OCI-LY3 (cell line): ENCODE results near the gene PLB1.

Experiments used
- H2AFZ ChIP-seq: fragments of 200-600, 300-600 bp; shearing (Covaris generic); 2 replicates; pipeline ENCODE4 v1.6.0; 2014; ENCODE audit warnings: antibody characterized with exemption, low read depth, low read length
- H3K27ac ChIP-seq: fragments of 200-600, 300-600 bp; sonication (generic); 2 replicates; pipeline ENCODE4 v1.5.1; 2014; ENCODE audit warnings: mild to moderate bottlenecking, low read length, moderate library complexity, mixed read lengths
- H3K27me3 ChIP-seq: fragments of 200-600, 300-600 bp; sonication (generic); 2 replicates; pipeline ENCODE4 v1.6.1; 2014; ENCODE audit warnings: low read depth, low read length, mixed read lengths
- H3K36me3 ChIP-seq: fragments of 200-600, 300-600 bp; sonication (generic); replicated peaks from 2 replicates; pipeline ENCODE3; 2014; ENCODE audit warnings: low read depth, low read length, mixed read lengths
- H3K4me1 ChIP-seq: fragments of 300-600, 200-600 bp; sonication (generic); 2 replicates; pipeline ENCODE4 v1.6.1; 2014; ENCODE audit warnings: low read length, mixed read lengths
- H3K4me2 ChIP-seq: fragments of 200-600, 300-600 bp; sonication (generic); 2 replicates; pipeline ENCODE4 v1.6.1; 2014; ENCODE audit warnings: low read length, mixed read lengths
- H3K4me3 ChIP-seq: fragments of 300-600, 200-600 bp; sonication (generic); 2 replicates; pipeline ENCODE4 v1.5.1; 2014; ENCODE audit warnings: antibody characterized with exemption, mild to moderate bottlenecking, low read length, moderate library complexity
- H3K79me2 ChIP-seq: fragments of 300-600, 200-600 bp; shearing (Covaris generic); 2 replicates; pipeline ENCODE4 v1.6.1; 2014; ENCODE audit warnings: mild to moderate bottlenecking, low read length, mixed read lengths
- H3K9ac ChIP-seq: fragments of 300-600, 200-600 bp; shearing (Covaris generic); 2 replicates; pipeline ENCODE4 v1.6.0; 2014; ENCODE audit warnings: mild to moderate bottlenecking, low read length, moderate library complexity
- H3K9me3 ChIP-seq: fragments of 200-600, 300-600 bp; shearing (Covaris generic); 2 replicates; pipeline ENCODE4 v1.6.1; 2014; ENCODE audit warnings: low read length, mixed read lengths; ENCODE audit not compliant: insufficient read depth
- H4K20me1 ChIP-seq: fragments of 200-600, 300-600 bp; sonication (generic); 2 replicates; pipeline ENCODE4 v1.6.1; 2016; ENCODE audit warnings: low read length, mixed read lengths; ENCODE audit not compliant: insufficient read depth
- CTCF ChIP-seq: fragments of 200-600, 300-600 bp; sonication (generic); IDR thresholded peaks from 2 replicates; pipeline ENCODE4 v1.5.1; 2014; ENCODE audit warnings: antibody characterized with exemption, low read length, low read depth
- EZH2phosphoT487 ChIP-seq: fragments of 200-600 bp; shearing (Covaris generic); IDR thresholded peaks from 2 replicates; pipeline ENCODE4 v1.6.1; 2018; ENCODE audit warnings: antibody characterized with exemption, mixed run types, low read depth

The PLB1 gene

DNA sequence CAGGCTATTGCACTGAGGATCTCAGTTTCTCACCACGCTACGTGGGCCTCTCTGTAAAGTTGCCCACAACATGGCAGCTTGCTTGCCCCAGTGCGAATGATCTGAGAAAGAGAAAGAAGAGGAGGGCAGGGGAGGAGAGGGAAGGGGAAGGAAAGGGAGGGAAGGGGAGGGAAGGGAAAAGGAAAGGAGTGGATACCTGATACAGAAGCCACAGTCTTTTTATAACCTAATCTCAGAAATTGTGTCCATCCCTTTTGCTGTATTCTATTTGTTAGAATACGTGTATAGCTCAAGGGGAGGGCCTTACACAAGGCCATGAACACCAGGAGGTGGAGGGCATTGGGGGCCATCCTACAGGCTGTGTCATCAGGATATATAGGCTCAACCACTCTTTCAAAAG is 177.5 kb downstream of the PLB1 start:
- Histone ChIP-seq H4K20me1 (no peaks in the 10 kb centered on the region), H3K4me1 (peaks cover 15% of the 10 kb centered on the region), H3K27me3 (no peaks in the 10 kb centered on the region), H3K79me2 (no peaks in the 10 kb centered on the region), H3K9ac (no peak overlapping the region), H3K4me3 (no peak overlapping the region), H3K9me3 (no peaks in the 10 kb centered on the region), H3K4me2 (no peak overlapping the region), H3K27ac (no peak overlapping the region), H3K36me3 (no peaks in the 10 kb centered on the region), H2AFZ (no peak overlapping the region)
- no peak for TF ChIP-seq EZH2phosphoT487
- no peak for TF ChIP-seq CTCF

DNA sequence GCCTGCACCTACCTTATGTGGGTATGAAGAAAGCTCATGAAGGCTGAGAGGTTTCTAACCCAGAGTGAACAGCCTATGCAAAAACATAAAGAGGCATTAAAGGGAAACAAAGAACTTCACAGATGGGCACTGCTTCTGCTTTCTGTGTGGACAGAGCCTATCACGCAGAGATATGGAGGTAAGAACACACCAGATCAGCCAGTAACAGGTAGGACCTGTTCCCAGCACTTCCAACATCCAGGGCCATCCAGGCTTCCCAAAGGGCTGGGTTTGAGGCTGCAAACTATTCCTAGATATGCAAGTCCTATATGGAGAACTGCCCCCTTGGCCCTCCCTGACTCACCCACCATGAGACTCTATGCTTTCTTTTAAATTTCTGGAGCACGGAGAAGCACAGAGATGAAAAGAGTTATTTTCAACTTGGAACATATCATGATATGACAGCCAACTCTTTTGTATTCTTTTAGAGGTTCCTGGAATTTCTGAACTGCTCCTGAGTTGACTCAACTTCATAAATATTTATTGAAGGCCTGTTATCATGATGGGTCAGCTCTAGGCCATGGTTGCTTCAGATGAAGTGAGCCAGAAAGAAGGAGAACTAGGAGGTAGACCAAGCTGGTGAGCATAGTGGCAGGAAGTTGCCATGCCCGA is 178.3 kb downstream of the PLB1 start:
- no peaks in the 10 kb centered on the region for H3K9me3 ChIP-seq
- H3K4me1 ChIP-seq, result peaks cover 24% of the 10 kb centered on the region
- H3K4me2 ChIP-seq, result peak overlapping the region; percentile 30
- no peak overlapping the region for H3K4me3 ChIP-seq
- H4K20me1 ChIP-seq, result no peaks in the 10 kb centered on the region
- H3K27ac ChIP-seq, result no peak overlapping the region
- H3K9ac ChIP-seq, result no peak overlapping the region
- H3K79me2 ChIP-seq, result no peaks in the 10 kb centered on the region
- no peaks in the 10 kb centered on the region for H3K36me3 ChIP-seq
- peak overlapping the region; percentile 20; the same call in 1 of the 2 replicates for H2AFZ ChIP-seq
- TF ChIP-seq EZH2phosphoT487 (no peak), CTCF (no peak)
- no peaks in the 10 kb centered on the region for H3K27me3 ChIP-seq

GRCh38 chr2:28674713-28675068 is 178.8 kb downstream of the PLB1 start:
- peak overlapping the region; percentile 20; the same call in 1 of the 2 replicates for H2AFZ ChIP-seq

More at GRCh38 chr2:28674713-28675068, 178.8 kb downstream of the PLB1 start:
- H3K9ac ChIP-seq, result no peak overlapping the region
- no peaks in the 10 kb centered on the region for H4K20me1 ChIP-seq
- H3K79me2 ChIP-seq, result no peaks in the 10 kb centered on the region
- no peak overlapping the region for H3K27ac ChIP-seq
- TF ChIP-seq EZH2phosphoT487 (no peak), CTCF (no peak)
- H3K36me3 ChIP-seq, result no peaks in the 10 kb centered on the region
- H3K4me1 ChIP-seq, result peaks cover 29% of the 10 kb centered on the region
- H3K4me2 ChIP-seq, result peak overlapping the region; percentile 30
- no peaks in the 10 kb centered on the region for H3K27me3 ChIP-seq
- no peak overlapping the region for H3K4me3 ChIP-seq
- no peaks in the 10 kb centered on the region for H3K9me3 ChIP-seq
